Stimulated activated CD8-positive, alpha-beta memory T cell treated with anti-CD3 and anti-CD28 coated beads, Interleukin-4, amount 100 ng/mL, for 1 hour (primary cell): ENCODE measurements around the gene DNAAF8.

ENCODE experiments used
- DNase-seq, 2 donors: peaks; one replicate each; pipeline ENCODE4 v3.0.0-alpha.2; 2020; ENCODE audit warnings: low read depth in 2 of 2, low spot score in 1 of 2

Gene DNAAF8

GRCh38 chr16:4734063-4734729 is at the start of gene DNAAF8, which contains the start of gene ANKS3:
TSS of gene DNAAF8 (plus strand) at chr16:4734537. CDS start at chr16:4736515, 1,978 bp downstream.
TSS of gene ANKS3 (minus strand) at chr16:4734271. CDS start at chr16:4730149, 4,122 bp downstream.
- DNase-seq: peak; percentile 53 to 62

- DNase-seq: no peak
These were observed 49.6 kb upstream of the DNAAF8 start for GRCh38 chr16:4684763-4685162.

GRCh38 chr16:4685292-4685691 is 49.0 kb upstream of the DNAAF8 start:
- no peak for DNase-seq

GRCh38 chr16:4685776-4686496 is 48.4 kb upstream of the DNAAF8 start:
- DNase-seq: no peak

- DNase-seq: no peak
These were observed 47.7 kb upstream of the DNAAF8 start for GRCh38 chr16:4686497-4687210.

- DNase-seq: no peak
These were observed 46.9 kb upstream of the DNAAF8 start for GRCh38 chr16:4687416-4687815.

GRCh38 chr16:4687946-4688673 is 46.2 kb upstream of the DNAAF8 start:
- DNase-seq: no peak

- no peak for DNase-seq
These were observed 45.7 kb upstream of the DNAAF8 start for GRCh38 chr16:4688674-4689045.

- DNase-seq: no peak
These were observed 45.2 kb upstream of the DNAAF8 start for GRCh38 chr16:4689091-4689671.

GRCh38 chr16:4689864-4690704 is 44.3 kb upstream of the DNAAF8 start:
- DNase-seq: no peak

- DNase-seq: no peak
These were observed 43.2 kb upstream of the DNAAF8 start for GRCh38 chr16:4690946-4691665.

GRCh38 chr16:4691666-4692412 is 42.5 kb upstream of the DNAAF8 start:
- DNase-seq: no peak

GRCh38 chr16:4692460-4693295 is 41.7 kb upstream of the DNAAF8 start:
- DNase-seq: no peak

GRCh38 chr16:4693296-4693955 is 40.9 kb upstream of the DNAAF8 start, which contains the start of gene NUDT16L1:
TSS of gene NUDT16L1 (plus strand) at chr16:4693562. CDS start at chr16:4693727, 165 bp downstream.
- peak; percentile 89 to 94 for DNase-seq

- DNase-seq: no peak
These were observed 40.2 kb upstream of the DNAAF8 start for GRCh38 chr16:4693956-4694641.

GRCh38 chr16:4694642-4695451 is 39.5 kb upstream of the DNAAF8 start:
- no peak for DNase-seq
